Measurements from ENCODE around the gene FLYWCH1.

FLYWCH1 gene

DNA sequence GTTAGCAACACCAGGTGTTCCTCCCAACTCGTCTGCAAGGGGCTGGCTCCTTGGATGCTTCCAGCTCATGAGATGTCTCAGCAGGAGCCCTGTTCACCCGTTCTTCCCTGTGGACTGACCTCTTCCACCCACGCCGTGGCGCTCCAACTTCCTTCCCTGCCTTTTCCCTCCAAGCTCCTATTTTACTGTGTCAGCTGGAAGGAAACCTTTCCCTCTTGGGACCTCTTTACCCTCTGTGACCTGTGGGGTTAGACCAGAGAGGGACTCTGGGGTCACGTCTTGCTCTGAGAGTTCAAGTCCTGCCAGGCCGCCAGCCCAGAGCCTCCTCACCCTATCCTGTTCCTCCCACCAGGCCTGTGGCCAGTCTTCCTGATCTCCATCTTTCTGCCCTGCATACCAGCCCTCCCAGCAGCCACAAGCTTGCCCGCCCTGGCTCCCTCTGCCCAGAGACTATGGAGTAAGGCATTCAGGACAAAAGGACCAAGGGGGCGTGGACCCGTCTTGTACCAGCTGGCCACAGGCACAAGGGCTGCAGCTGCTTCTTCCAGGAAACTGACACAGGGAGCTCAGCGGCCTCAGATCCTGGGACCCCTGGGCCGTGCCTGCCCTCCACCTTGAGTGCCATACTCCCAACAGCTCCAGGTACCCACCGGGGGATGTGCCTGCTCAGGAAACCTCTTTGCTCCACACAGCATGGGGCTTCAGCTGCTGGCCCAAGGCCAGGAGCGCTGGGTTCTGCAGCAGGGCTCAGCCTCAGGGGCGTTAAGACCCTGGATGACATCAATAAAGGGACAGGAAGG is 60.5 kb downstream of the FLYWCH1 start:
- POLR2A ChIA-PET, result interaction anchor here (0.8 to 2.5 kb wide), 5 partner anchors 8 to 90 kb away, joined by 3 to 19 read pairs (median 6); partner anchors contain the start of genes FLYWCH2, KREMEN2, PKMYT1 and TNFRSF12A
- DNase-seq (ENCODE audit: extremely low spot score), result no peak
- TF ChIP-seq LEF1 (IDR thresholded peaks at IDR 0.05; ENCODE audit: borderline replicate concordance) (no peak), ELF4 (IDR thresholded peaks at IDR 0.05) (no peak; the same call in 1 of the 2 replicates), CTBP1 (IDR thresholded peaks at IDR 0.05; ENCODE audit: borderline replicate concordance) (no peak), BHLHE40 (IDR thresholded peaks at IDR 0.05; ENCODE audit: borderline replicate concordance) (no peak), L3MBTL2 (conservative IDR thresholded peaks at IDR 0.05) (no peak), FOXM1 (IDR thresholded peaks at IDR 0.05; ENCODE audit: borderline replicate concordance) (no peak), ZNF384 (IDR thresholded peaks at IDR 0.05) (no peak), NFRKB (IDR thresholded peaks at IDR 0.05) (no peak), ARNT (IDR thresholded peaks at IDR 0.05) (no peak)
- TF ChIP-seq, protein P1, sequence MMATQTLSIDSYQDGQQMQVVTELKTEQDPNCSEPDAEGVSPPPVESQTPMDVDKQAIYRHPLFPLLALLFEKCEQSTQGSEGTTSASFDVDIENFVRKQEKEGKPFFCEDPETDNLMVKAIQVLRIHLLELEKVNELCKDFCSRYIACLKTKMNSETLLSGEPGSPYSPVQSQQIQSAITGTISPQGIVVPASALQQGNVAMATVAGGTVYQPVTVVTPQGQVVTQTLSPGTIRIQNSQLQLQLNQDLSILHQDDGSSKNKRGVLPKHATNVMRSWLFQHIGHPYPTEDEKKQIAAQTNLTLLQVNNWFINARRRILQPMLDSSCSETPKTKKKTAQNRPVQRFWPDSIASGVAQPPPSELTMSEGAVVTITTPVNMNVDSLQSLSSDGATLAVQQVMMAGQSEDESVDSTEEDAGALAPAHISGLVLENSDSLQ (IDR thresholded peaks at IDR 0.05), result no peak
- CTCF ChIA-PET, result interaction anchor here (1.6 kb wide), 1 partner anchor 46 kb away, joined by 5 read pairs; no protein-coding TSS in a partner anchor

DNA sequence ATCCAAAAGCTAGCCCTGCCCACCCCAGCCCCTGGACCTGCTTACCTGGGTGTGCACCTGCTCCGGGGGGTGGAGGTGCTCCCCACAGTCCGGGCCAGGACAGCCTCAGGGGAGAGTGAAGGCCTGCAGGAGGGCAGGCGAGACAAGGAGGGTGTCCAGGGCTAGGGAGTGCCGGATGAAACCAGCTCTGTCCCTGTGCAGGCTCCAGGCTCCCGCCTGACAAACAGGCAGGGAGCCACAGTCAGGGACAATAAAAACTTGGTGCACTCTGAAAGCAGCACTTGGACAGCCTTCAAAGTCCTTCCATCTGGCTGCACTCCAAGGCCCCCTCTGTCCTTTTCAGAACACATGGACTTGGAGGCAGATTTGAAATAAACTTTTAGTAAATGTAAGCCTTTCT is 61.4 kb downstream of the FLYWCH1 start:
- no peak for TF ChIP-seq TARDBP (IDR thresholded peaks at IDR 0.05)
- TF ChIP-seq BHLHE40 (IDR thresholded peaks at IDR 0.05; ENCODE audit: borderline replicate concordance), result no peak
- TF ChIP-seq HDGF (IDR thresholded peaks at IDR 0.05; ENCODE audit: borderline replicate concordance), result no peak
- TF ChIP-seq CTBP1 (IDR thresholded peaks at IDR 0.05; ENCODE audit: borderline replicate concordance), result no peak
- TF ChIP-seq, protein P1 (IDR thresholded peaks at IDR 0.05), result no peak
- TF ChIP-seq FOXK2 (IDR thresholded peaks at IDR 0.05), result no peak
- CTCF ChIA-PET, result interaction anchor here (1.6 kb wide), 1 partner anchor 45 kb away, joined by 5 read pairs; no protein-coding TSS in a partner anchor
- POLR2A ChIA-PET, result interaction anchor here (0.7 to 2.5 kb wide), 5 partner anchors 8 to 146 kb away, joined by 3 to 19 read pairs (median 6); partner anchors contain the start of genes KREMEN2, PKMYT1 and TNFRSF12A
- no peak for DNase-seq (ENCODE audit: extremely low spot score)

DNA sequence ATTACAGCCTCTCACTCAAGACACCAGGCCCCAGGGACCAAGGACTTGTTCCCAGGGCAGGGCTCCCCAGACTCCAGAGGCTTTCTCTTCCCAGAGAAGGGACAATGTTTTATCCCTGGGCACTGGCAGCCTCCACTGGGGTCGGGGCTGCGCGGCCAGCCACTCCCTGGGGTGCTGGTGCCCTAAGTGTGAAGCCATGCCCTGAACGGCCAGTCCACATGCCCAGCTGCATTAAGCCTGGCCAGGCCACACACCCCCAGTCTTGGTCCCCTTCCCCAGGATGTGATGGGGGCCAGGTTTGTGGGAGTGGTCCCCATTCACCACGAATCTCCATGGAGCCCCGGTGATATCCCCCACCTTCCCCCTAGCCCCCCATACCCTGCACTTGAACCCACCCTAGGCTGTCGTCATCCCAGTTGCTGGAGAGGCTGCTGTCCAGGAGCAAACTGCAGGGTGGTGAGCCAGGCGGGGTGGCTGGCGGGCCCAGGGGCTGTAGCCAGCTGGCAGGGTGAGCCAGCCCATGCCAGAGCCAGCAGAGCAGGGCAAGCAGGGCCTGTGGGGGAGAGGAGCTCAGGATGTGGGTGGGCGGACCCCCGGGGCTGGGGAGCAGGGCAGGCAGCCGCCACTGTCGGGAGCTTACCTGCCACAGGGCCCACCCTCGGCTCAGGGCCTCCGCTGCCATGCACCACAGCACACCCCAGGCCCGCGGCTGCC is 62.0 kb downstream of the FLYWCH1 start:
- no peak for DNase-seq (ENCODE audit: extremely low spot score)
- ChIA-PET POLR2A (interaction anchor here (0.7 to 2.5 kb wide), 3 partner anchors 10 to 146 kb away, joined by 3 to 12 read pairs (median 3); partner anchors contain the start of genes KREMEN2 and TNFRSF12A), CTCF (interaction anchor here (1.6 kb wide), 1 partner anchor 45 kb away, joined by 5 read pairs; no protein-coding TSS in a partner anchor)
- no peak for TF ChIP-seq CTBP1 (IDR thresholded peaks at IDR 0.05; ENCODE audit: borderline replicate concordance)
- TF ChIP-seq L3MBTL2 (conservative IDR thresholded peaks at IDR 0.05), result no peak
- no peak for TF ChIP-seq LEF1 (IDR thresholded peaks at IDR 0.05; ENCODE audit: borderline replicate concordance)
- TF ChIP-seq, protein P1 (IDR thresholded peaks at IDR 0.05), result no peak
- no peak for TF ChIP-seq ZNF384 (IDR thresholded peaks at IDR 0.05)
- no peak for TF ChIP-seq ELF4 (IDR thresholded peaks at IDR 0.05)
- no peak for TF ChIP-seq NFRKB (IDR thresholded peaks at IDR 0.05)

DNA sequence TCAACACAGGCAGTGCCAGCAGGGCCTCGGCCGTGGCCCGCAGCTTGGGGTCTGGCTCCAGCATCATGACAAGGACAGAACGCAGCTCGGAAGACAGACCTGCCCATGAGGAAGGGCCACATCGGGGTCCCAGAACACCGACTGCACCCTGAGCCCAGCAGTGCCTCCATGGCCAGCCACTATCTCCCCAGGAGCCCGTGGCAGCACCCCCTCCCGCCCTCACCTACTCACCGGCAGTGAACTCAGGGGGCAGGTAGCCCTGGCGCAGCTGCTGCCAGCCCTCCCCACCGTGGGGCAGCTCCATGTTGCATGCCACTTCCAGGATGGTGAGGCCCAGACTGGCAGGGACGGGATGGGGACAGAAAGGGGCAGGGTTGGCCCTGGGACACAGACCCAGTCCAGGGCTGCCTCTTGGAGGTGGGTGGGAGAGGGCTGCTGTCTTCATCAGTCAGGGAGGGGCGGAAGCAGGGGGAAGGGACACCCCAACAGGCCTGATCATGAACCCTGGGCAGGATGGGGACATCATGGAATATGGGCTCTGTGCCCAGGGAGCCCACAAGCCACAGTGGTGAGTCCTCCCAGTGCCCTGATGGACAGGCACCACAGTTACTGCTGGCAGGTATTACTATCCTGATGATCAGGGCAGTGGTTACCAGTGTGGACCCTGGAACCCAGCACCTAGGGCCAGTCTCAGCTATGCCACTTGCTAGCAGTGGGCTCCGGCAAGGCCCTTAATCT is 62.8 kb downstream of the FLYWCH1 start:
- no peak for TF ChIP-seq FOXA1 (IDR thresholded peaks at IDR 0.05)
- TF ChIP-seq ELF4 (IDR thresholded peaks at IDR 0.05), result no peak
- no peak for TF ChIP-seq ARNT (IDR thresholded peaks at IDR 0.05)
- TF ChIP-seq SUZ12 (IDR thresholded peaks at IDR 0.05), result no peak
- TF ChIP-seq LEF1 (IDR thresholded peaks at IDR 0.05; ENCODE audit: borderline replicate concordance), result no peak
- TF ChIP-seq CTBP1 (IDR thresholded peaks at IDR 0.05; ENCODE audit: borderline replicate concordance), result no peak
- no peak for TF ChIP-seq NFRKB (IDR thresholded peaks at IDR 0.05)
- no peak for TF ChIP-seq FOXM1 (IDR thresholded peaks at IDR 0.05; ENCODE audit: borderline replicate concordance)
- TF ChIP-seq L3MBTL2 (conservative IDR thresholded peaks at IDR 0.05), result no peak
- TF ChIP-seq SP1 (IDR thresholded peaks at IDR 0.05), result no peak
- TF ChIP-seq ZNF384 (IDR thresholded peaks at IDR 0.05), result no peak
- TF ChIP-seq FOXK2 (IDR thresholded peaks at IDR 0.05), result no peak
- no peak for TF ChIP-seq TARDBP (IDR thresholded peaks at IDR 0.05)
- no peak for TF ChIP-seq HDGF (IDR thresholded peaks at IDR 0.05; ENCODE audit: borderline replicate concordance)
- POLR2A ChIA-PET, result interaction anchor here (1.0 to 3.9 kb wide), 3 partner anchors 10 to 45 kb away, joined by 3 to 12 read pairs (median 10); partner anchors contain the start of genes KREMEN2 and TNFRSF12A
- CTCF ChIA-PET, result no interaction called here
- no peak for DNase-seq (ENCODE audit: extremely low spot score)

DNA sequence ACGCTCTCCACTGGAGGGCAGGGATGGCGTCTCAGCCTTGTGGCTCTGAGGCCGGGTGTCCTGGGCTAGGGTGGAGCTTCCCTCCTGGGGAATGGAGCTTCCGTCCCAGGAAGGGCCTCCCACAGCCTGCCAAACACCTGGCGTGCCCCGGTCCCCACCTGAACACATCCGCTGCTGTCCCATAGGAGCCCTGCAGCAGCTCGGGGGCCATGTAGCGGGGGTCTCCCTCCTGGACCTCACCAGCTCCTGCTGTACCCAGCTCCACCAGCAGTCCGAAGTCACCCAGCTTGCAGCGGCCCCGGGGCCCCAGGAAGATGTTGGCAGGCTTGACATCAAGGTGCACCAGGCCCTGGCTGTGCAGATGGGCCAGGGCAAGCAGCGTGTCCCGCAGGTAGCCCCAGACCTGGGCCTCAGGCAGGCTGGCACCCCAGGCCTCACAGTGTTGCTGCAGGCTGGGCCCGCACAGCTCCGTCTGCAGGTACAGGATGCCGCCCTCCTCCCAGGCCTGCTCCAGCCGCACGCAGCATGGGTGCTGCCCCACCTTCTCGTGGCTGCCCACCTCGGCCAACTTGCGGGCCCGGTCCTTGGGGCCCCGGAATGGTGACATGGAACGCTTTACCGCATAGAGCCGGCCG is 63.5 kb downstream of the FLYWCH1 start:
- DNase-seq (ENCODE audit: extremely low spot score), result no peak
- CTCF ChIA-PET, result no interaction called here
- POLR2A ChIA-PET, result interaction anchor here (3.9 kb wide), 1 partner anchor 11 kb away, joined by 10 read pairs; the partner anchor contains the start of gene KREMEN2
- TF ChIP-seq, protein P1 (IDR thresholded peaks at IDR 0.05), result no peak
- TF ChIP-seq FOXA1 (IDR thresholded peaks at IDR 0.05) (no peak), L3MBTL2 (conservative IDR thresholded peaks at IDR 0.05) (no peak), NFRKB (IDR thresholded peaks at IDR 0.05) (no peak), BHLHE40 (IDR thresholded peaks at IDR 0.05; ENCODE audit: borderline replicate concordance) (no peak), SUZ12 (IDR thresholded peaks at IDR 0.05) (no peak), CTBP1 (IDR thresholded peaks at IDR 0.05; ENCODE audit: borderline replicate concordance) (no peak), TARDBP (IDR thresholded peaks at IDR 0.05) (no peak), ZNF384 (IDR thresholded peaks at IDR 0.05) (no peak), FOXM1 (IDR thresholded peaks at IDR 0.05; ENCODE audit: borderline replicate concordance) (no peak), HDGF (IDR thresholded peaks at IDR 0.05; ENCODE audit: borderline replicate concordance) (no peak), ELF4 (IDR thresholded peaks at IDR 0.05) (no peak), ARNT (IDR thresholded peaks at IDR 0.05) (no peak), SP1 (IDR thresholded peaks at IDR 0.05) (no peak), FOXK2 (IDR thresholded peaks at IDR 0.05) (no peak), LEF1 (IDR thresholded peaks at IDR 0.05; ENCODE audit: borderline replicate concordance) (no peak)
